Measurements from ENCODE around the gene PLA2G15.
A peak's percentile ranks its signal among the peaks of the same experiment; 100 is the strongest.

PLA2G15 gene

DNA sequence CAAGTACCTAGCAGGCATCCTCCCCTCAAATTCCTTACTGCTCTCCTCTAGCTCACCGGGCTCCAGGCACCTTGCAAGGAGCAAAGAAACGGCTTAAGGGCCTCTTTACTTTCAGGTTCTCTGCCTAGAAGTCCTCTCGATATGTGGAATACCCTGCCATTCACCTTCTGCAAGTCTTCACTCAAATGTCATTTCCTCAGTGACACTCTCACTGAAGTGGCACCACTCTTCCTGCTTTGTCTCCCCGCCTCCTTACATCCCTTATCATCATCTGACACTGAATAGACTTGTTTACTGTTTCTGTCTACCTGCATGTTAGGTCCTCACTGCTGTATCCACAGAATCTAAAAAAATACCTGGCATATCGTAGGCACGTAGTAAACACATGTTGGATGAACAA is 64.6 kb downstream of the PLA2G15 start:
- Histone ChIP-seq H3K4me1 (peaks cover 3% of the 10 kb centered on the region; the same call in 1 of the 2 replicates), H3K4me3 (ENCODE audit: low read depth, low read length) (peak overlapping the region; percentile 84), H3K9me3 (no peaks in the 10 kb centered on the region), H3K36me3 (peaks cover 26% of the 10 kb centered on the region), H3K27me3 (no peaks in the 10 kb centered on the region)
- no peak for DNase-seq
- TF ChIP-seq, protein P1, sequence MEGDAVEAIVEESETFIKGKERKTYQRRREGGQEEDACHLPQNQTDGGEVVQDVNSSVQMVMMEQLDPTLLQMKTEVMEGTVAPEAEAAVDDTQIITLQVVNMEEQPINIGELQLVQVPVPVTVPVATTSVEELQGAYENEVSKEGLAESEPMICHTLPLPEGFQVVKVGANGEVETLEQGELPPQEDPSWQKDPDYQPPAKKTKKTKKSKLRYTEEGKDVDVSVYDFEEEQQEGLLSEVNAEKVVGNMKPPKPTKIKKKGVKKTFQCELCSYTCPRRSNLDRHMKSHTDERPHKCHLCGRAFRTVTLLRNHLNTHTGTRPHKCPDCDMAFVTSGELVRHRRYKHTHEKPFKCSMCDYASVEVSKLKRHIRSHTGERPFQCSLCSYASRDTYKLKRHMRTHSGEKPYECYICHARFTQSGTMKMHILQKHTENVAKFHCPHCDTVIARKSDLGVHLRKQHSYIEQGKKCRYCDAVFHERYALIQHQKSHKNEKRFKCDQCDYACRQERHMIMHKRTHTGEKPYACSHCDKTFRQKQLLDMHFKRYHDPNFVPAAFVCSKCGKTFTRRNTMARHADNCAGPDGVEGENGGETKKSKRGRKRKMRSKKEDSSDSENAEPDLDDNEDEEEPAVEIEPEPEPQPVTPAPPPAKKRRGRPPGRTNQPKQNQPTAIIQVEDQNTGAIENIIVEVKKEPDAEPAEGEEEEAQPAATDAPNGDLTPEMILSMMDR (IDR thresholded peaks at IDR 0.05; ENCODE audit: low read depth, low read length), result no peak

- TF ChIP-seq, protein P1 (IDR thresholded peaks at IDR 0.05; ENCODE audit: low read depth, low read length), result no peak
- peak; percentile 18 for DNase-seq
- peaks cover 3% of the 10 kb centered on the region; the same call in 1 of the 2 replicates for H3K4me1 ChIP-seq
These were observed 65.2 kb downstream of the PLA2G15 start for GRCh38 chr16:68310437-68310773.

More at GRCh38 chr16:68310437-68310773, 65.2 kb downstream of the PLA2G15 start:
- Histone ChIP-seq H3K27me3 (no peaks in the 10 kb centered on the region), H3K4me3 (ENCODE audit: low read depth, low read length) (peak overlapping the region; percentile 84), H3K9me3 (no peaks in the 10 kb centered on the region), H3K36me3 (peaks cover 28% of the 10 kb centered on the region)

Data from BE2C (cell line).